GM19239 (cell line): Measurements from ENCODE around the gene SLC38A10.
"Not testable (repeated sequence)": the region's sequence is repeated elsewhere in the genome, so short reads cannot be mapped to it uniquely, and the experiment has no call there.

Source experiments
- DNase-seq: peaks from one replicate; pipeline ENCODE4 v3.0.0; 2011; ENCODE audit warnings: low spot score; ENCODE audit not compliant: insufficient read length
- FAIRE-seq: peaks from 2 replicates; lab custom pipeline; 2011; peaks lifted over from hg19 to GRCh38; lab: Jason Lieb, UNC

Gene SLC38A10

GRCh38 chr17:81234940-81235821, 59.9 kb downstream of the SLC38A10 start:
- no peak for FAIRE-seq
- DNase-seq, result no peak

GRCh38 chr17:81234506-81234855, 60.6 kb downstream of the SLC38A10 start:
- no peak for FAIRE-seq
- no peak for DNase-seq

- no peak for FAIRE-seq
- DNase-seq, result no peak
These were observed 61.1 kb downstream of the SLC38A10 start for GRCh38 chr17:81233811-81234505.

- DNase-seq, result no peak
These were observed 61.8 kb downstream of the SLC38A10 start for GRCh38 chr17:81233316-81233715.

GRCh38 chr17:81232616-81233241, 62.4 kb downstream of the SLC38A10 start:
- DNase-seq (no peak), FAIRE-seq (no peak)

More at GRCh38 chr17:81233316-81233715, 61.8 kb downstream of the SLC38A10 start:
- no peak for FAIRE-seq

- FAIRE-seq, result no peak
These were observed 63.1 kb downstream of the SLC38A10 start for GRCh38 chr17:81231766-81232581.

GRCh38 chr17:81231121-81231645, 63.9 kb downstream of the SLC38A10 start:
- no peak for DNase-seq
- no peak for FAIRE-seq

More at GRCh38 chr17:81231766-81232581, 63.1 kb downstream of the SLC38A10 start:
- no peak for DNase-seq

- FAIRE-seq, result no peak
These were observed 64.9 kb downstream of the SLC38A10 start for GRCh38 chr17:81230043-81230820.

GRCh38 chr17:81229666-81229920, 65.5 kb downstream of the SLC38A10 start:
- FAIRE-seq (no peak), DNase-seq (no peak)

More at GRCh38 chr17:81230043-81230820, 64.9 kb downstream of the SLC38A10 start:
- DNase-seq, result no peak

- FAIRE-seq (no peak), DNase-seq (no peak)
These were observed 66.1 kb downstream of the SLC38A10 start for GRCh38 chr17:81228834-81229665.

GRCh38 chr17:81228420-81228819, 66.7 kb downstream of the SLC38A10 start:
- FAIRE-seq (peak; percentile 73), DNase-seq (no peak)

- peak; percentile 66 for FAIRE-seq
- DNase-seq, result not testable (repeated sequence)
These were observed 67.5 kb downstream of the SLC38A10 start for GRCh38 chr17:81227630-81228029.

- FAIRE-seq, result no peak
- no peak for DNase-seq
These were observed 71.4 kb downstream of the SLC38A10 start for GRCh38 chr17:81223762-81224130.

- FAIRE-seq, result peak; percentile 70
- peak; percentile 99 for DNase-seq
These were observed 72.0 kb downstream of the SLC38A10 start, which contains the start of gene CEP131 for GRCh38 chr17:81222906-81223761. CEP131 (minus strand) TSS chr17:81222965; CDS start chr17:81220056, 2,909 bp downstream.

- DNase-seq (no peak), FAIRE-seq (no peak)
These were observed 72.5 kb downstream of the SLC38A10 start for GRCh38 chr17:81222620-81222905.

- no peak for DNase-seq
- no peak for FAIRE-seq
These were observed 73.1 kb downstream of the SLC38A10 start for GRCh38 chr17:81221842-81222619.

GRCh38 chr17:81221371-81221841, 73.7 kb downstream of the SLC38A10 start:
- no peak for FAIRE-seq
- DNase-seq, result no peak
